Measurements from ENCODE around the gene ANGEL2. TPM values are rescaled to one million over a fixed set of nuclear protein-coding genes. Genes with fewer than 3 reads are reported as not detected.

The ANGEL2 gene
- total RNA-seq, 2 experiments from 2014 or later: 44.2 to 56.4 TPM

DNA sequence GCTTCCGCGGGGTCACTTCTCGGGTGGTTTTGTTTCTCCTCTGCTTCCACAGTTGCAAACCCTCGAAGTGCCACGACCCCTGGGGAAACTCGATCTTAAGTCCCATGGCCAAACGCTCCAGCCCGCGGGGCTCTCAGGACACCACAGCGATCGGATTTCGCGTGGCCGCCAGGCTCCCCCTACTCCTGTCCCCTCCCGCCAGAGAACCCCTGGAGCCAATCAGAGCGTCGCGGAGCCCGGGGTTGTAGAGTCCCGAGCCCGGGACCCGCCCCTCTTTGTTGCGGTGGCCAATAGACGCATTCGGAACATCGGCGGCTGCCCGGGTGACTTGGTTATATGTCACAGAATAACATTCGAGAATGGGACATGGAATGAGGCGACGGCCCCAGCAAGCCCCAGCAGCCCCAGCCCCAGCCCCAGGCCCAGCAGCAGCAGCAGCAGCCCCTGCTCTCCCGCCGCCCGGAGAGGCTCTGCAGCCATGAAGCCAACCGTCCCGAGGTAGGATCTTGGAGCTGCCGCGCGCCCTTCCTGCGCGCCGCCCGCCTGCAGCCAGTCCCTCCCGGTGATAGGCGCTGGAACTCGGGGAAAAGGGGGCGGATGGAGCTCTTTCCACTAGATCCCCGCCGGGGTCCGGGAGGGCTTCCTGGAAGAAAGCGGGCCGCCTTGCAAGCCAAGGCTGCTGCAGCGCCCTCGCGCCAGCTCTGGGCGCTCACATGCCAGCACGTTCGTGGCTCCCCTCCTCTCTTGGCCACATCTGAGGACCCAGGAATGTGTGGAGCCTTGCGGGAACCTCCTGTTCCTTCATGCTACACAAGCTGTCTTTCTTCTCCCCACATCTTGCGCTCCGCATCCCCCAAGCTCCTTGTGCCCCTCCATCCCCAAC lies 65.2 kb downstream of the ANGEL2 start, which contains the start of gene VASH2:
Gene VASH2, plus strand, starts transcription at position 299 of the 883 bp plus-strand sequence. CDS start 1,002 bp downstream, outside the sequence.
- no peaks in the 10 kb centered on the region for H3K9me3 Mint-ChIP-seq (ENCODE audit: low read depth)
- H3K4me3 Mint-ChIP-seq: peak within 1 kb of the TSS; percentile 70
- H3K4me1 Mint-ChIP-seq: peaks cover 8% of the 10 kb centered on the region
- no peak within 1 kb of the TSS for H3K27ac Mint-ChIP-seq
- peak; percentile 78 for DNase-seq
- no peaks in the 10 kb centered on the region for H3K36me3 Mint-ChIP-seq
- CTCF ChIA-PET: interaction anchor here (0.8 to 2.1 kb wide), 3 partner anchors 17 to 200 kb away, joined by 3 to 8 read pairs (median 3); no protein-coding TSS in a partner anchor
- H3K27me3 Mint-ChIP-seq: peaks cover 74% of the 10 kb centered on the region
- peak; percentile 98 for ATAC-seq

DNA sequence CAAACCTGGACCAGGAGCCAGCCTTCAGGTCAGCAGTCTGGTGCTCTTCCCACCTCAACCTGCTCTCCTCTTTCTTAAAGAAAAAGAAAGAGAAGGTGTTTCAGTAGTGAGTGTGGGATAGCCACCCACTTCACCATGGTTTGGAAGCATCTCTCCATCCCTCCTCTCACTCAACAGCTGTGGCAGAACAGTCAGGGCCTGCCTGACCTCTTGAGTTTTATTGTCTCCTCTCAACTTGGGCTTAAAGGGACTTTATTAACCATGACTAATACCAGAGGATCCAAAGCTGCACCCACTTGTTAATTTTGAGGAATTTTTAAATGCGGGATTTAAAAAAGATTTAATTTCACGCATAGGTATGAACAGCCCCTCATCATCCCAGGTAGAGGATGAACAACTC lies 65.9 kb downstream of the ANGEL2 start:
- Mint-ChIP-seq H3K4me3 (peak overlapping the region; percentile 70), H3K4me1 (peaks cover 8% of the 10 kb centered on the region), H3K27ac (no peak overlapping the region), H3K36me3 (no peaks in the 10 kb centered on the region), H3K27me3 (peaks cover 68% of the 10 kb centered on the region), H3K9me3 (ENCODE audit: low read depth) (no peaks in the 10 kb centered on the region)
- DNase-seq (no peak), ATAC-seq (no peak)
- CTCF ChIA-PET: no interaction called here

- H3K36me3 Mint-ChIP-seq: no peaks in the 10 kb centered on the region
- DNase-seq (no peak), ATAC-seq (no peak)
- peaks cover 44% of the 10 kb centered on the region for H3K27me3 Mint-ChIP-seq
- H3K4me3 Mint-ChIP-seq: no peak overlapping the region
- H3K4me1 Mint-ChIP-seq: peaks cover 8% of the 10 kb centered on the region
- CTCF ChIA-PET: no interaction called here
- no peak overlapping the region for H3K27ac Mint-ChIP-seq
- no peaks in the 10 kb centered on the region for H3K9me3 Mint-ChIP-seq (ENCODE audit: low read depth)
Observed at GRCh38 chr1:212946872-212947271, 68.8 kb downstream of the ANGEL2 start.

DNA sequence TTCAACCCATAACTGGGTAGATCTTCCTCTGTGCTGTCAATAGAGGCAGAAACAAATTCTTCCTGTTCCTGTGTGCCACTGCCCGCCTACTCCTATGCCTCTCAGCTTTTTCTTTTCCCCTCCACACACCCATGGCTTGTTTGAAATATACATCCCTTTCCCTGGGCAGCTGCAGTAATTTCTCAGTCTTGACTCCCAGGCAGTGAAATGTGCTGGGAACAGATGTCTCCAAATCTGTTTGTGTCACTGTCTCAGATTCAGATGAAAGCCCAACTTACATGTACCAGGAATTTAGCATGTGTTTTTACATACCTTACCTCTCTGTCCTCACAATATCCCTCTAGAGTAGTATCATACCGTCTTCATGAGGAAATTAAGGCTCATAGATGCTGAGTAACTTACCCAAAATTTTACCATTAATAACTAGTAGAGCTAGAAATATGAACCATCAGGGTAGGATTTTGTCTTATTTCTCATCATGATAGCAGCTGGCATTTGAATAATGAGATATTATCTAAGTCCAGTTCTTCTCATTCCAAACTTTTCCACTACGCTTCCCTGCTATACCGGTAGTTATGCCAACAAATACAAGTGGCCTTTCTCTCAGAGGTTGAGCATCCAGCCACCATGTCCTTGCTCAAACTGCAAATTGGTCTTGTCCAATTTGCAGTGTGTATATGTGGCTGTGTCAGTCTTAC lies 70.1 kb downstream of the ANGEL2 start:
- H3K27me3 Mint-ChIP-seq: peaks cover 42% of the 10 kb centered on the region
- H3K4me3 Mint-ChIP-seq: no peak overlapping the region
- no peaks in the 10 kb centered on the region for H3K36me3 Mint-ChIP-seq
- H3K9me3 Mint-ChIP-seq (ENCODE audit: low read depth): no peaks in the 10 kb centered on the region
- no peak for DNase-seq
- ATAC-seq: no peak
- peaks cover 5% of the 10 kb centered on the region for H3K4me1 Mint-ChIP-seq
- no peak overlapping the region for H3K27ac Mint-ChIP-seq
- CTCF ChIA-PET: no interaction called here

DNA sequence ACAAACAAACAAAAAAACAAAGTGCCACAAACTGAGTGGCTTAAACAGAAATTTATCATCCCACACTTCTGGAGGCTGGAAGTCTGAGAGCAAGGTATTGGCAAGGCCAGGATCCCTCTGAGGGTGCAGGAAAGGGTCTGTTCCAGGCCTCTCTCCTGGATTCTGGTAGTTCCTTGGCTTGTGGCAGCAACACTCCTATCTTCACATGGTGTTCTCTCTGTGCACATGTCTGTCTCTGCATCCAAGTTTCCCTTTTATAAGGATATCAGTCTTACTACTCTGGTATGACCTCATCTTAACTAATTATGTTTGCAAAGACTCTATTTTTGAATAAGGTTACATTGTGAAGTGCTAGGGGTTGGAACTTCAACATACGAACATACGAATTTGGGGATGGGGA lies 70.6 kb downstream of the ANGEL2 start:
- Mint-ChIP-seq H3K4me1 (peaks cover 3% of the 10 kb centered on the region), H3K36me3 (no peaks in the 10 kb centered on the region), H3K4me3 (no peak overlapping the region), H3K27ac (no peak overlapping the region), H3K9me3 (ENCODE audit: low read depth) (no peaks in the 10 kb centered on the region), H3K27me3 (peaks cover 40% of the 10 kb centered on the region)
- DNase-seq (no peak), ATAC-seq (no peak)
- CTCF ChIA-PET: no interaction called here

DNA sequence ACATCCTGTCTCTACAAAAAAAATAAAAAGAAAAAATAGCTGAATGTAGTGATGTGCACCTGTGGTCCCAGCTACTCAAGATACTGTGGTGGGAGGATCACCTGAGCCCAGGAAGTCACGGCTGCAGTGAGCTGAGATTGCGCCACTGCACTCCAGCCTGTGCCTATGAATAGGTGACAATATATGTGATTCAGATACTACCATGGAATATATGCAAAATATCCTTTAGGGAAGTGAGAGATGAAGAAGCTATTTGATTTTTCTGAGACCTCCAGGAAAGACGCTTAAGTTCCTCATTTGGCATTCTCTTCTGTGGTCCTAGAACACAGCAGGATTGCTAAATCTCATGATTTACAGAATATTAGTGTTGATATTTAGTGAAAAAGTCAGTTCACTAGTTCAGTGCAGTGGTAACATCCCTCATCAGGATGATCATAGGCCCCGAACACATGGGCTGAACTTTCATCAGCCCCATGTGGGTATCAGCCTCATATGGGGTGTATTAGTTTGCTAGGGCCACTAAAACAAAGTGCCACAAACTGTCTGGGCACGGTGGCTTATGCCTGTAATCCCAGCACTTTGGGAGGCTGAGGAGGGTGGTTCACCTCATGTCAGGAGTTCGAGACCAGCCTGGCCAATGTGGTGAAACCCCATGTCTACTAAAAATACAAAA lies 71.3 kb downstream of the ANGEL2 start:
- DNase-seq (no peak), ATAC-seq (no peak)
- Mint-ChIP-seq H3K4me1 (no peaks in the 10 kb centered on the region), H3K27me3 (peaks cover 36% of the 10 kb centered on the region), H3K4me3 (no peak overlapping the region), H3K9me3 (ENCODE audit: low read depth) (no peaks in the 10 kb centered on the region), H3K36me3 (no peaks in the 10 kb centered on the region), H3K27ac (no peak overlapping the region)
- CTCF ChIA-PET: no interaction called here

- Mint-ChIP-seq H3K27me3 (peaks cover 26% of the 10 kb centered on the region), H3K36me3 (no peaks in the 10 kb centered on the region), H3K9me3 (ENCODE audit: low read depth) (no peaks in the 10 kb centered on the region), H3K4me3 (no peak overlapping the region), H3K4me1 (no peaks in the 10 kb centered on the region), H3K27ac (no peak overlapping the region)
- no peak for ATAC-seq
- CTCF ChIA-PET: no interaction called here
- no peak for DNase-seq
Observed at GRCh38 chr1:212943393-212943710, 72.3 kb downstream of the ANGEL2 start.

- no peak for DNase-seq
- peaks cover 25% of the 10 kb centered on the region for H3K27me3 Mint-ChIP-seq
Observed at GRCh38 chr1:212942679-212943392, 72.8 kb downstream of the ANGEL2 start.

More at GRCh38 chr1:212942679-212943392, 72.8 kb downstream of the ANGEL2 start:
- H3K4me3 Mint-ChIP-seq: no peak overlapping the region
- no peaks in the 10 kb centered on the region for H3K9me3 Mint-ChIP-seq (ENCODE audit: low read depth)
- CTCF ChIA-PET: no interaction called here
- no peak for ATAC-seq
- H3K27ac Mint-ChIP-seq: no peak overlapping the region
- no peaks in the 10 kb centered on the region for H3K36me3 Mint-ChIP-seq
- H3K4me1 Mint-ChIP-seq: peaks cover 2% of the 10 kb centered on the region

Other genes with a start within 250 kb of the ANGEL2 start
- 10 to 100 TPM; 39.7 to 48.5 TPM for gene NSL1, start 224.1 kb downstream of the ANGEL2 start, total RNA-seq
- gene TATDN3, start 224.0 kb downstream of the ANGEL2 start, total RNA-seq: 10 to 100 TPM; 13.7 to 22.1 TPM
- gene SPATA45, start 168.2 kb downstream of the ANGEL2 start, total RNA-seq: not detected
- gene FLVCR1, start 157.6 kb downstream of the ANGEL2 start, total RNA-seq: 10 to 100 TPM; 14.4 to 17.1 TPM
- gene VASH2, start 65.3 kb downstream of the ANGEL2 start, total RNA-seq: under 1 TPM; 0.73 to 0.79 TPM
- 10 to 100 TPM in 1 of 2 experiments, 1 to 10 TPM in 1; 9.5 to 14.6 TPM for gene RPS6KC1, start 35.4 kb upstream of the ANGEL2 start, total RNA-seq

All from activated CD8-positive, alpha-beta memory T cell treated with anti-CD3 and anti-CD28 coated beads, Interleukin-2, amount 10 ng/mL, durations not matched to agents 7 days and 5 days (primary cell).